GM18519 (cell line): ENCODE results near the gene NCAPD2.
"Not testable (repeated sequence)": the region's sequence is repeated elsewhere in the genome, so short reads cannot be mapped to it uniquely, and the experiment has no call there.

ENCODE experiments used
- ATAC-seq: cut with Tn5 transposase; IDR thresholded peaks from one replicate; pipeline ENCODE4 v1.9.1; 2021; ENCODE audit warnings: mild to moderate bottlenecking, moderate library complexity; ENCODE audit not compliant: unreplicated experiment, low FRiP score

The NCAPD2 gene

DNA sequence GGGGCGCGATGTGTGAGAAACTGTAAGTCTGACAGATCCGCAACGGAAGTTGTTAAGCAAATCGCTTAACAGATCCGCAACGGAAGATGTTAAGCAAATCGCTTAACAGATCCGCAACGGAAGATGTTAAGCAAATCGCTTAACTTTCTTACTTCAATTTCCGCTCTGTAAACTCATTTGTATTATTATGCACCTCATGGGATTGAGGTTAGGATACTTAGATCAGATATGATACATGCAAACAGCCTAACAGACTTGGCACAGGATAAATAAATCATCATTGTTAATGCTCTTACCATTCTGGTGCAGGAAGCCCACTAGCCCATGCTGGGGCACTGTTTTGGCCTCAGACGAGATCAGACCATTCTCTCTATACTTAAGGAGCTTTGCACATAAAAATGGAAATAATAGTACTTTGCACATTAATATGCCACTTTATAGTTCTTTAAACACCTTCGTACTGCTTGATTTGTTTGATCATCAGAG lies 399 bp downstream of the NCAPD2 start:
- peak; percentile 19 for ATAC-seq

DNA sequence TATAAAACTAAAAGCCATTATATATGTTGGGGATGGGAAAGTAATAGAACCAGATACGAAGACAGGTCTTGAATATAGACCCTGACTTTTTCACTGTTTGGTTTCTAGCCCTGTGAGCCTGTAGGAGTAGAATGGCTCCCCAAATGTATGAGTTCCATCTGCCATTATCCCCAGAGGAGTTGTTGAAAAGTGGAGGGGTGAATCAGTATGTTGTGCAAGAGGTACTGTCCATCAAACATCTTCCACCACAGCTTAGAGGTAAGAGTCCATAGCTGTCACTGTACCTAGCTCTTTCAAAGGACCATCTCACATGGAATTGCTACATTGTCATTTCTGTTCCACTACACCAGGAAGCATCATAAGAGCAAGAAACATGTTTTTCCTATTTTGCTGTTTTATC lies 1.1 kb downstream of the NCAPD2 start:
- ATAC-seq: no peak

DNA sequence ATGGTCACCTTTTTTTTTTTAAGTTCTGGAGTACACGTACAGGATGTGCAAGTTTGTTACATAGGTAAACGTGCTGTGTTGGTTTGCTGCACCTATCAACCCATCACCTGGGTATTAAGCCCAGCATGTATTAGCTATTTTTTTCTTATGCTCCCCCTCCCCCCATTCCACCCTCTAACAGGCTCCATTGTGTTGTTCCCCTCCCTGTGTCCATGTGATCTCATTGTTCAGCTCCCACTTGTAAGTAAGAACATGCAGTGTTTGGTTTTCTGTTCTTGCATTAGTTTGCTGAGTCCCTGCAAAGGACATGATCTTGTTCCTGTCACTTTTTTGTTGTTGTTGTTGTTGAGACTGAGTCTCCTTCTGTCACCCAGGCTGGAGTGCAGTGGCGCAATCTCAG lies 3.4 kb downstream of the NCAPD2 start:
- ATAC-seq: not testable (repeated sequence)

DNA sequence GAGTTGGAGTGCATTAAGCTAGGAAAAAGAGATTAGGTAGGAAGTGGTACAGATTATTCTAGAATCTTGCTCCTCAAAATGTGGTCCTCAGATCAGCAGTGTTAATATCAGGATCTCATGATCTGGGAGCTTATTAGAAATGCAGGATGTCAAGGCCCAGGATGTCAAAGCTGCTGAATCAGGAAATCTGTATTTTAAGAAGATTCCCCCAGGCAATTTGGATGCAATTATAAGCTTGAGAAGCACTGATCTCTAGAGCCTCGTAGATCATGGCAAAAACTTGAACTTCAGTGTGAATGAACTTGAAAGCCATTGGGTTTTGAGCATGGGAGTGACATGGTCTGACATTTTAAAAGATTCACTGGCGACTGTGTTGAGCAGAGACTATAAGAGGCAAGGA lies 6.6 kb downstream of the NCAPD2 start:
- no peak for ATAC-seq

DNA sequence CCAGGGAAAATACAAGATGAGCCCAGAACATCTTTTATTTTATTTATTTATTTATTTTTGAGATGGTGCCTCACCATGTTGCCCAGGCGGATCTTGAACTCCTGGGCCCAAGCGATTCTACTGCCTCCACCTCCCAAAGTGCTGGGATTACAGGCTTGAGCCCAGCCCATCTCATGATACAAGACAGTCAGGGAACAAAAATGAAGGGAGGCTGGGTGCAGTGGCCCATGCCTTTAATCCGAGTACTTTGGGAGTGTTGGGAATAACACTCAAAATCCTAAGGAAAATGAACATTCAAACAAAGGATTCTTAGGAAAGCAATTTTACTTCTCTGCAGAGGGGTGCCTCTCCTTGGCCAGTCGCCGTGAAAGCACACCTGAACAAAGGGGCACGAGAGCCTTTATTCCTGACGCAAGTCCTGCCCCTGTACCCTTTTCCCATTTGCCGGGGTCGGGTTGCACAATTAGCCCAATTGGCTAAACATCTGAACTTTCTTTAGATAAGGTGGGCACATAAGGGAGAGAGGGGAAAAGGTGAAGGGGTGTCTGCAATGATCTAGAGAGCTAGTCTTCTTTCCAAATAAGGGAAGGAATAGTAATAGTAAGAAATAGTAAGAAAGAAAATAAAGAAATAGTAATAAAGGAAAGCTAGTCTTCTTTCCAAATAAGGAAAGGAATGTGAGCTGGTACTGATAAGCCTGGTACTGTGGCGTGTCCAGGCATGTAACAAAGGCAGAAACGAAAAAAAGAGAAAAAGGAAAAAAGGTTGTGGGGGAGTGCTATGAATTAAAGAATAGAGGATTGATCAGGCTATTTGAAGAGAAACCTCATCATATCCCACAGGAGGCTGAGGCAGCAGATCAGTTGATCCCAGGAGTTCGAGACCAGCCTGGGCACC lies 13.4 kb downstream of the NCAPD2 start:
- no peak for ATAC-seq

DNA sequence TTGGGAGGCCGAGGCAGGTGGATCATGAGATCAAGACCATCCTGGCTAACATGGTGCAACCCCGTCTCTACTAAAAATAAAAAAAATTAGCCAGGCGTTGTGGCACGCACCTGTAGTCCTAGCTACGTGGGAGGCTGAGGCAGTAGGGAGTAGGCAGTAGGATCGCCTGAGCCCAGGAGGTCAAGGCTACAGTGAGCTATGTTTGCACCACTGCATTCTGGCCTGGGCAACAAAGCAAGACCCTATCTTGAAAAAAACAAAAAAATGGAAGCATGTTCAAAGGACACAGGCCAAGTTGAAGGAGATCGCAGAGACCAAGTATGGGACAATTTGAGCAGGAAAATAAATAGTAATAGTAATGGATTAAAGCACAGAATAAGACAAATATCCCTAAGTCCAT lies 14.2 kb downstream of the NCAPD2 start:
- ATAC-seq: no peak

DNA sequence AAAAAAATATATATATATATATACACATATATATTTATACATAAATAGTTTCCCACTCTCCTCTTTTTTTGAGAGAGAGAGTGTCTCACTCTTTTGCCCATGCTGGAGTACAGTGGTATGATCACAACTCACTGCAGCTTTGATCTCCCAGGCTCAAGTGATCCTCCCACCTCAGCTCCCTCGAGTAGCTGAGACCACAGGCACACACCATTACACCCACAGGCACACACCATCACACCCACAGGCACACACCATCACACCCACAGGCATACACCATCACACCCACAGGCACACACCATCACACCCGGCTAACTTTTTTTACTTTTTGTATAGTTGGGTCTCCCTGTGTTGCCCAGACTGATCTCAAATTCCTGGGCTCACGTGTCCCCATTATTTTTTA lies 26.3 kb downstream of the NCAPD2 start:
- ATAC-seq: no peak

DNA sequence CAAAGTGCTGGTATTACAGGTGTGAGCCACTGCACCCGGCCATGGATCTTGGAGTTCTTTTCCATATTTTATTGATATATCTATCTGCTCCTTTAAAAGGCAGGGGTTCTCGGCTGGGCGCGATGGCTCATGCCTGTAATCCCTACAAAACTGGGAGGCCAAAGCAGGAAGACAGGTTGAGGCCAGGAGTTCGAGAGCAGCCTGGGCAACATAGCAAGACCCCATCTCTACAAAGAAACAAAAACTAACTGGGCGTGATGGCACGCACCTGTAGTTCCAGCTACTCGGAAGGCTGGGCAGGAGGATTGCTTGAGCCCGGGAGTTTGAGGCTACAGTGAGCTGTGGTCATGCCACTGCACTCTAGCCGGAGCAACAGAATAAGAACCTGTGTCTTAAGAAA lies 28.3 kb downstream of the NCAPD2 start:
- ATAC-seq: no peak

DNA sequence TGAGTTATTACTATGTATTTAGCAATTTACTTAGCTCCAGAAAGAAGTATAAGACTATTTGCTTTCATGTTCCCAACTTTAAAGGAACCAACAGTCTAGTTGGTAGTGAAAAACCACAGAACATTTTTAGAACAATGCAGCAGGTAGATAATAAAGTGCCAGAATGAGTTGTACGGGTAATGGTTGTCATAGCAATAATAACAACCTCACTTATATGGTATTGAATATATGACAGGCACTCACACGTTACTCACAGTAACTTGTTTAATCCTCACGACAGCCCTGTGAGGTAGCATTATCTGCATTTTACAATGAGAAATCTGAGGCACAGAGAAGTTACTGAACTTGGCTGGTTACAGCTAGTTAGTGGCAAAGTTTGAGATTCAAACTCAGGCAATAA lies 29.8 kb downstream of the NCAPD2 start:
- ATAC-seq: no peak

DNA sequence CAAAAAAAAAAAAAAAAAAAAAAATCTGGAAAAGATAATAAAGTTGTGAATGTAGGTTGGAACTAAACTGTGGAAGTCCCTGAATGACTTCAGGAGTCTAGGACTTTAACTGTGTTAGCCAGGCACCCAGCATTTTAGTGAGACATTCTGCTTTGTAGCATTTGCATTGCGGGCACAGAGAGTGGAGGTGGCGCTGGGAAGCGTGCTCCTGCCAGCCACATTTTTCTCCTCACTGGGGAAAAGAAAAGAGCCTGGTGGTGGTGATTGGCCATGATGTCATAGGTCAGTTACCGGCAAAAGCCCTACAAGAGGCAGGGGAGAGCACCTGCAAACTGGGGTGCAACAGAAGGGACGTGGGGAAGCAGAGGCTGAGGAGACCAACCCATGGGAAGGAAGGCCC lies 30.7 kb downstream of the NCAPD2 start:
- ATAC-seq: no peak

DNA sequence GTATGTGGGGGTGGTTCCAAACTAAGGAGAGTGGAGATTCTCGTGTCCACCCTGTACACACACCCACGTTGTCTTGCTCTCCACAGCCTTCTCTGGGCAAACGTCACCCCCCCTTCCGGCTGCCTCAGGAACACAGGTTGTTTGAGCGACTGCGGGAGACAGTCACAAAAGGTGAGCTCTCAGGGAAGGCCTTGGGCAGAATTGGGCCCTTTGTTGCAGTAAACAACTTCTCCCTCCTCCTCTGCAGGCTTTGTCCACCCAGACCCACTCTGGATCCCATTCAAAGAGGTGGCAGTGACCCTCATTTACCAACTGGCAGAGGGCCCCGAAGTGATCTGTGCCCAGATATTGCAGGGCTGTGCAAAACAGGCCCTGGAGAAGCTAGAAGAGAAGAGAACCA lies 32.3 kb downstream of the NCAPD2 start:
- no peak for ATAC-seq

DNA sequence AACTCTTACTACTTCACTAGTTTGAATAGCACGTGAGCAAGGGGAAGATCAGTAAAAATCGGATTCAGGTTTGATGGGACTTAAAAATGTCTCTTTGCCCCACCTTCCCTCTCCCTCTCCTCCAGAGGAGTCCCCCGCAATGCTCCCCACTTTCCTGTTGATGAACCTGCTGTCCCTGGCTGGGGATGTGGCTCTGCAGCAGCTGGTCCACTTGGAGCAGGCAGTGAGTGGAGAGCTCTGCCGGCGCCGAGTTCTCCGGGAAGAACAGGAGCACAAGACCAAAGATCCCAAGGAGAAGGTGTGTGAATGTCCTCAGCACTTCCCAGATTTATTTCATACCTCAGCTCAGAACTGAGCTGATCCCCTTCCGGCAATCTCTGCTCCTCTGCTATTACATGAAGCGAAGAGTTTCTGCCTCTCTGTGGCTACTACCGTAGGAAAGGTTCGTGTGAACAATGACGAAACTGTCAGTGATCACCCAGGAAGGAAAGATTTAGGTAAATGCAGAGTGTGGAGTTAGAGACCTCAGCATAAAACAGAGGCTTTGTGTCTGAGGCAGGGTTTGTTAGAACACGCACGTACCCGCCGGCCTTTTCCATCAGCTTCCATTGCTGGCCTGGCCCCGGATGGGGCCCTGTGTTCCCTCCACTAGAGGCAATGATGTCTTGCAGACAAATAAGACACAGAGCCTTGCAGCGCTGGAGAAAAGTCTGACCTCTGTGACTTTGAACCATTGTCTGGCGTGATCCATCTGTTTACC lies 33.0 kb downstream of the NCAPD2 start:
- no peak for ATAC-seq

DNA sequence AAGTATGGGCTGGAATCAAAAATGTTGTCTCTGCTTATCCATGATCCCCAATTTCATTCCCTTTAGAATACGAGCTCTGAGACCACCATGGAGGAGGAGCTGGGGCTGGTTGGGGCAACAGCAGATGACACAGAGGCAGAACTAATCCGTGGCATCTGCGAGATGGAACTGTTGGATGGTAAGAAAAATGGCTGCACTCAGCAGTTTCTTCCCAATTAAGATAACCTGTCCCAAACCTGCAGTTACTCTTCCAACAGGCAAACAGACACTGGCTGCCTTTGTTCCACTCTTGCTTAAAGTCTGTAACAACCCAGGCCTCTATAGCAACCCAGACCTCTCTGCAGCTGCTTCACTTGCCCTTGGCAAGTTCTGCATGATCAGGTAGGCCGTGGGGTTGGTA lies 33.8 kb downstream of the NCAPD2 start:
- ATAC-seq: no peak

DNA sequence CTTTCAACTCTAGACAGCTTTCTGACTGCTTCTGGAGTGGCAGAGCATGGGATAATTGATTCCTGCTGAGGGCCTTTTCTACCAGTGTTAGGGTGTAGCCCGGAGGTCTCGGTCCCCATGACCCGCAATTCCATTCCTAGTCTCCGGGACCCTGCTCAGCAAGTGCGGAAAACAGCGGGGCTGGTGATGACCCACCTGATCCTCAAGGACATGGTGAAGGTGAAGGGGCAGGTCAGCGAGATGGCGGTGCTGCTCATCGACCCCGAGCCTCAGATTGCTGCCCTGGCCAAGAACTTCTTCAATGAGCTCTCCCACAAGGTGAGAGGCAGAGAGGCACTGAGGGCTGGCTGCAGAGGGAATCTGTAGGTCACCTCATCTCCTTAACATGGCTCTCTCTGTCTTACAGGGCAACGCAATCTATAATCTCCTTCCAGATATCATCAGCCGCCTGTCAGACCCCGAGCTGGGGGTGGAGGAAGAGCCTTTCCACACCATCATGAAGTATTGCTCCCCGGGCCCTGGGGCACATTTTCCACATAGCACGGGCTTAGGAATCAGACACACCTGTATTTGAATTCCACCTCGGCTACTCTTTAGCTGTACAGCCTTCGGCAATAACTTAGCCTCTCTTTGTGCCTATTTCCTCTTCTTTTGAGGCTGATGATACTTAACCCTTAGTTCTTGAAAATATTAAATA lies 34.8 kb downstream of the NCAPD2 start:
- no peak for ATAC-seq

DNA sequence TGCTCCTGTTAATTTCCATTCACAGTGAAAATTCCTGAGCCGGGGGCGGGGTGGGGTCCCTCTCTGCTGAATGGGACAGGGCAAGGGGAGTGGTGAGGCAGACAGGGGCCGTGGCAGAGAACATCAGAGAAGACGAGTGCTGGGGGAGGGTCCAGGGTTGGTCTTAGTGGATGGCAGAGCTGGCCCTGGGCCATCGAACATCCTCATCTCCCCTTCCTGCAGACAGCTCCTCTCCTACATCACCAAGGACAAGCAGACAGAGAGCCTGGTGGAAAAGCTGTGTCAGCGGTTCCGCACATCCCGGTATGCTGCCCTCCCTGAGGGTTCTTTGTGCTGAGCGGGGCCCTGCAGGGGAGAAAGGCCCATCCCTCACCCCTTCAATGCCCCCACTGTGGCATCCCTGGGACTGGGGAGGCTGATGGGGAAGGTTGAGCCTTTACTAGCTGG lies 35.4 kb downstream of the NCAPD2 start:
- ATAC-seq: no peak

DNA sequence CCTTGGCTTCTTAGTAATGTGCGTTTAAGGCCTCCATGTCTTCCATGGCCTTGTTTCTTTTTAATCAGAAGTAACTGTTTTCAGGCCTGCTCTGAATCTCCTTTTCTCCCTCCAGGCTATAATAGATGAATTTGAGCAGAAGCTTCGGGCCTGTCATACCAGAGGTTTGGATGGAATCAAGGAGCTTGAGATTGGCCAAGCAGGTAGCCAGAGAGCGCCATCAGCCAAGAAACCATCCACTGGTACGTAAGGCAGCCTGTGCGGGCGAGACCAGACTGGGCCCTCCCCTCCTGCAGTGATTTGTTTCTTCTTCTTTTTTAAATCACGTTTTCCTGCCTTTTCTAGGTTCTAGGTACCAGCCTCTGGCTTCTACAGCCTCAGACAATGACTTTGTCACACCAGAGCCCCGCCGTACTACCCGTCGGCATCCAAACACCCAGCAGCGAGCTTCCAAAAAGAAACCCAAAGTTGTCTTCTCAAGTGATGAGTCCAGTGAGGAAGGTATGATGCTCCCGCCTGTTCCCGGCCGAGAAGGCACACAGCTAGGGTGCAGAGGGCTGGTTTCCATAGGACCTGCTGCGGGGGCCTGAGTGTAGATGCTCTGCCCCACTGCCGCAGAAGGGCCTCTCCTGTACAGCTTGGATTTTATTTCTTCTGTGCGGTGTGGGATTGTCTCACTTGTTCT lies 36.8 kb downstream of the NCAPD2 start:
- no peak for ATAC-seq

DNA sequence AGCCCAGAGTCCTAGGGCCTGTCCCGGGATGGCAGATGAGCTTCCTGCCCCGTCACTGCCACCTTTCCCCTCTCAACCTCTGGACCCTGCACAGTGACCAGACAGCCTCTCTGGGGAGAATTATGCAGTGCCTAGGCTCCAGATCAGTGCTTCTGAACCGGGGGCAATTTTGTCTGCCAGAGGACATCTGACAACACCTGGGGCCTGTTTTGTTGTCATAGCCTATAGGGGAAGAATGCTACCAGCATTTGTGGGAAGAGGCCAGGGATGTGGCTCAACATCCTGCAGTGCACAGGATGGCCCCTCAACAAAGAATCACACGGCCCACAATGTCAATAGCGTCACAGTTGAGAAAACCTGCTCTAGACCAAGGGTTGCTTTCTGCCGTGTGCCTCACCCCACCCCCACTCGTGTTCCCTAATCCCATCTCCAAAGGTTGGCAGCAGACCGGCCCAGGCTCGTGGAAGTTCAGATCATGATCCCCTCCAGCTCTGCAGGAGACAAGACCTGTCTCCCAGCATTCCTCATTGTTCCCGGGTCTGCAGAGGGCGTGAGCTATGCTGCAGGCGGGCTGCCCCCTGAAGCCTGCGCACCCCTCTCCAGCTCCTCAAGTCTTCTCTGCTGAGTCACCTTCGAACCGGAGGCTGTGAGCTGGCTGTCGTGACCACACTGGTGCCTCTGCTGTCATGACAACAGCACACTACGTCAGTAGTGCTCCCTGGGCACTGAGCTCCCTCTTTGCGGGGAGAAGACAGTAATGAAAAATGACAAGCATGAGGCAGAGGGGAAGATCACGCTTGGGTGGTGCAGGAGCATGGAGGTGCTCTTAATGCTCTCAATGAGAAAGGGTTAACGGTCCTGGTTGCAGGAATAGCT lies 38.4 kb downstream of the NCAPD2 start:
- ATAC-seq: no peak

DNA sequence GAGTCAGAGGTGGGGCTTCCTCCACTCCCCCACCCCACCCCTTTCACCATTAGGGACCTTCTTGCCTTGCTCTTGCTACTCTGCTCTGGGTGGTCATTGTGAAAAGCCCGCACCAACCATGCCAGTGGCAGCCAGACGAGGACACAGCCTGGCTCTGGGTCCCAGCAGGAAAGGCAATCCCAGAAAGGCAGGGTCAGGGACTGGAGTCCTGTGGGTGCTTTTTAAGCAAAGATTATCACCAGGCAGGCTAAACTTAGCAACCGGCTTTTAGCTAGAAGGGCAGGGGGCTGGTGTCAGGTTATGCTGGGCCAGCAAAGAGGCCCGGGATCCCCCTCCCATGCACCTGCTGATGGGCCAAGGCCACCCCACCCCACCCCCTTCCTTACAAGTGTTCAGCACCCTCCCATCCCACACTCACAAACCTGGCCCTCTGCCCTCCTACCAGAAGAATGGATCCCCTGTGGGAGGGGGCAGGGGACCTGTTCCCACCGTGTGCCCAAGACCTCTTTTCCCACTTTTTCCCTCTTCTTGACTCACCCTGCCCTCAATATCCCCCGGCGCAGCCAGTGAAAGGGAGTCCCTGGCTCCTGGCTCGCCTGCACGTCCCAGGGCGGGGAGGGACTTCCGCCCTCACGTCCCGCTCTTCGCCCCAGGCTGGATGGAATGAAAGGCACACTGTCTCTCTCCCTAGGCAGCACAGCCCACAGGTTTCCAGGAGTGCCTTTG lies 39.2 kb downstream of the NCAPD2 start:
- peak; percentile 14 for ATAC-seq

DNA sequence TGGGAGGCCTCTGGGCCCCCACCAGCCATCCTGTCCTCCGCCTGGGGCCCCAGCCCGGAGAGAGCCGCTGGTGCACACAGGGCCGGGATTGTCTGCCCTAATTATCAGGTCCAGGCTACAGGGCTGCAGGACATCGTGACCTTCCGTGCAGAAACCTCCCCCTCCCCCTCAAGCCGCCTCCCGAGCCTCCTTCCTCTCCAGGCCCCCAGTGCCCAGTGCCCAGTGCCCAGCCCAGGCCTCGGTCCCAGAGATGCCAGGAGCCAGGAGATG lies 39.7 kb downstream of the NCAPD2 start:
- peak; percentile 8 for ATAC-seq
